Immature natural killer cell (primary cell): ENCODE data around the gene DNAH14. TPM values are rescaled to one million over a fixed set of nuclear protein-coding genes. Genes with fewer than 3 reads are reported as not detected.
"Not testable (repeated sequence)": the region's sequence is repeated elsewhere in the genome, so short reads cannot be mapped to it uniquely, and the experiment has no call there.

Experiments used
- DNase-seq, 3 donors: peaks; one replicate each; pipeline ENCODE4 v3.0.0; 2022; ENCODE audit warnings: mixed read lengths in 1 of 3
- H3K27ac Mint-ChIP-seq, 6 donors: one replicate each; pipeline ENCODE4 v1.8.0; 2020; ENCODE audit warnings: mixed read lengths in 6 of 6, mild to moderate bottlenecking in 5 of 6, inconsistent platforms in 4 of 6, moderate library complexity in 3 of 6
- H3K27me3 Mint-ChIP-seq, 3 donors: one replicate each; pipeline ENCODE4 v1.8.0; 2020 to 2021; ENCODE audit warnings: low read depth in 3 of 3, mild to moderate bottlenecking in 3 of 3, mixed read lengths in 3 of 3, moderate library complexity in 3 of 3, inconsistent platforms in 1 of 3
- H3K36me3 Mint-ChIP-seq, 3 donors: one replicate each; pipeline ENCODE4 v1.8.0; 2020; ENCODE audit warnings: mixed read lengths in 3 of 3, inconsistent platforms in 2 of 3, mild to moderate bottlenecking in 2 of 3
- H3K4me1 Mint-ChIP-seq, 2 donors: one replicate each; pipeline ENCODE4 v1.8.0; 2020; ENCODE audit warnings: inconsistent platforms in 2 of 2, mild to moderate bottlenecking in 2 of 2, mixed read lengths in 2 of 2, moderate library complexity in 1 of 2
- H3K4me3 Mint-ChIP-seq, 5 donors: one replicate each; pipeline ENCODE4 v1.8.0; 2020; ENCODE audit warnings: mild to moderate bottlenecking in 5 of 5, mixed read lengths in 5 of 5, inconsistent platforms in 3 of 5, moderate library complexity in 3 of 5
- H3K9me3 Mint-ChIP-seq, 6 donors: one replicate each; pipeline ENCODE4 v1.8.0; 2020; ENCODE audit warnings: mild to moderate bottlenecking in 6 of 6, mixed read lengths in 6 of 6, inconsistent platforms in 4 of 6, moderate library complexity in 3 of 6
- polyA plus RNA-seq, 3 donors: library from polyadenylated mRNA; unstranded; fragments of 300-500 nt; fragmentation: Illumina TruSeq; gene quantifications; one replicate each; pipeline ENCODE4 v1.2.3, GENCODE V29; 2021

Gene DNAH14
- polyA plus RNA-seq, 3 donors from 2014 or later, result 0.14 to 2.3 (median 1.4) TPM

DNA sequence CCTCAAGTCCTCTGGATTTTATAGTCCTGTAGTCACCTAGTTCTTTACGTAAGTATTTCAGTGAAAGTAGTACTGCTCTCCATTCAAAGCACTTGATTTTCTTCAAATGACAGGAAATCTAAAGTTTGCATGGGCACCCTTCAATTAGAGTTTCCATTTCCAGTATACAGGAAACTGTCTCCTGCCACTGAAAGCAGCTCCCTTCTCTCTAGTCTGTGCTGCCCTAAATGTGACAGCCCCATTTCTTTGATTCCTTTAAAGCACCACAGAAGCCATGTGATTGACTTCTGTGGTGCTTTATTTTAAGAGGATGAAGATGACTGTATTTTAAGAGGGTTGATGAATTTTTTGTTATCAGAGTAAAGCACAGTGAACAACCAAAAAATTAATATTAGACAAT, 226.1 kb downstream of the DNAH14 start:
- Mint-ChIP-seq H3K4me3 (no peak overlapping the region), H3K27ac (no peak overlapping the region), H3K9me3 (peaks cover 0 to 3% (median 0%) of the 10 kb centered on the region in 6 donors), H3K27me3 (no peaks in the 10 kb centered on the region), H3K36me3 (peaks cover 0 to 3% (median 0%) of the 10 kb centered on the region in 3 donors), H3K4me1 (peaks cover 0 to 7% of the 10 kb centered on the region in 2 donors)
- no peak for DNase-seq

DNA sequence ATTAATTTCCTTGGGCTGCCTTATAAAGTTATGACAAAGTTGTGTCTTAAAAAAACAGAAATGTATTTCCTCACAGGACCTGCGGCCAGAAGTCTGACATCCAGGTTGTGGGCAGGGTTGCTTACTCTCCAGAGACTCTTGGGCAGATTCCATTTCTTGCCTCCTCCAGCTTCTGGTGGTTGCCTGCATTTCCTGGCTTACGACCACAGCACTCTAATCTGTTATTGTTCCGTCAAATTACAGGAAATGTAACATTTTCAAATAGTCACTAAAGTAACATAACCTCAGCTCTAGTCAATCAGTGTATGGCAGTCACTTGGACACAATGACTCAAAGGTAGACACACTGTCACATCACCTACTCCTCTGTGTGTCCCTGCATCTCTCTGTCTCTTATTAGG, 226.8 kb downstream of the DNAH14 start:
- H3K9me3 Mint-ChIP-seq, result peaks cover 0 to 3% (median 0%) of the 10 kb centered on the region in 6 donors
- peaks cover 0 to 2% (median 0%) of the 10 kb centered on the region in 3 donors for H3K36me3 Mint-ChIP-seq
- peaks cover 0 to 7% of the 10 kb centered on the region in 2 donors for H3K4me1 Mint-ChIP-seq
- H3K4me3 Mint-ChIP-seq, result no peak overlapping the region
- no peak for DNase-seq
- H3K27ac Mint-ChIP-seq, result no peak overlapping the region
- no peaks in the 10 kb centered on the region for H3K27me3 Mint-ChIP-seq

DNA sequence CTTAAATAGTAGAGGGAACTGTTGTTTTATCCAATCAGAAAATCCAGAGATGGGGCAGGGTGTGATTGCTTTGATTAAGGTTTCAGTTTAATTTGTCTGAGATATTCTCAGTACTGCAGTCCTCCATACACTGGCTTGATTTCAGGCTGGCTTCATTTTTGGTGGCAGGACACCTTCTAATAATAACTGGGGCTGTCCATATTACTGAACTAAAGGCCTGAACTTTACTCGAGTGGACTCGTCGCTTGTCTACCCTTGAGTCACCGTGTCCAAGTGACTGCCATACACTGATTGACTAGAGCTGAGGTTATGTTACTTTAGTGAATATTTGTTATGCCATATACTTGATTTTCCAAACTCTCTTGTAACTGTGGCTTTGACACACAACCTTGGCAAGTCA, 228.8 kb downstream of the DNAH14 start:
- peaks cover 0 to 6% (median 0%) of the 10 kb centered on the region in 6 donors for H3K9me3 Mint-ChIP-seq
- peaks cover 0 to 7% of the 10 kb centered on the region in 2 donors for H3K4me1 Mint-ChIP-seq

DNA sequence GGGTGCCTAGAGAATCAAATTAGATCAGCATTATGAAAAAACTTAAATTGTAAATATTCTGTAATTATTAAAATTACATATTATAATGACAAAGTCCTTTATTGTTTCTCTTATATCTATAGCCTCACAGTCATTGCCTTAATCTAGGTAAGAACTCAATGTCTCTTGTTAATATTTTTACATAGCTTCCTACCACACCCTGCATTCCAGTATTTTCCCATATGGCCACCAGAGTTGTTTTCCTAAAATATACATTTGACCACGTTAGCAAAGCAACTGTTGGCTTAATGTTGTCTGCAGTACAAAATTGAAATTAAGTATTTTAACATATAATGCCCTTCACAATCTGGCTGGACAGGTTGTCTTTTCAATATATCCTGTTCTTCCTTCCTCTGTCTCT, 230.3 kb downstream of the DNAH14 start:
- Mint-ChIP-seq H3K4me1 (peaks cover 0 to 7% of the 10 kb centered on the region in 2 donors), H3K27ac (no peak overlapping the region), H3K36me3 (peaks cover 0 to 3% (median 0%) of the 10 kb centered on the region in 3 donors), H3K27me3 (peaks cover 1 to 5% (median 2%) of the 10 kb centered on the region in 3 donors), H3K4me3 (no peak overlapping the region), H3K9me3 (peaks cover 0 to 7% (median 0%) of the 10 kb centered on the region in 6 donors)
- DNase-seq, result no peak

More for the DNA sequence above, 228.8 kb downstream of the DNAH14 start:
- Mint-ChIP-seq H3K27me3 (peaks cover 1 to 5% (median 2%) of the 10 kb centered on the region in 3 donors), H3K4me3 (no peak overlapping the region), H3K27ac (no peak overlapping the region), H3K36me3 (no peaks in the 10 kb centered on the region)
- DNase-seq, result no peak

DNA sequence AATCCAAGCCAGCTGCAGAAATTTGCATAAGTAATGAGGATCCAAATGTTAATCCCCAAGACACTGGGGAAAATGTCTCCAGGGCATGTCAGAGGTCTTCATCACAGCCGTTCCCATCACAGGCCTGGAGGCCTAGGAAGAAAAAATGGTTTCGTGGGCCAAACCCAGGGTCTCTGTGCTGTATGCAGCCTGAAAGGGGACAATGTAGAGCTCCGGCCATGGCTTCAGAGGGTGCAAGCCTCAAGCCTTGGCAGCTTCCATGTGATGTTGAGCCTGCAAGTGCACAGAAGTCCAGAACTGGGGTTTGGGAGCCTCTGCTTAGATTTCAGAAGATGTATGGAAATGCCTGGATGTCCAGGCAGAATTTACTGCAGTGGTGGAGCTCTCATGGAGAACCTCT, 247.9 kb downstream of the DNAH14 start:
- not testable (repeated sequence) for H3K4me1 Mint-ChIP-seq, H3K27ac Mint-ChIP-seq, H3K4me3 Mint-ChIP-seq, DNase-seq, H3K27me3 Mint-ChIP-seq, H3K36me3 Mint-ChIP-seq
- peaks cover 17 to 48% (median 29%) of the 10 kb centered on the region in 6 donors for H3K9me3 Mint-ChIP-seq

DNA sequence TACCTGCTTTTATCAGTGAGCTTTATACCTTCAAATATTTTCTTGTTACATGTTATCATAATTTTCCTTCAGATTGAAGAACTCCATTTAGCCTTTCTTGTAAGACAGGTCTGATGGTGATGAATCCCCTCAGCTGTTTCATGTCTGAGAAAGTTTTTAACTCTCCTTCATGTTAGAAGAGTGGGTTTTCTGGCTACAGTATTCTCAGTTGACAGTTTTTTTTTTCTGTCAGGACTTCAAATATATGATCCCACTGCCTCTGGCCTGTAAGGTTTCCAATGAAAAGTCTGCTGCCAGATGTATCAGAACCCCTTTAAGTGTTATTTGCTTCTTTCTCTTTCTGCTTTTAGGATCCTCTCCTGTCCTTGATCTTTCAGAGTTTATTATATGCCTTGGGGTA, 250.2 kb downstream of the DNAH14 start:
- no peak overlapping the region for H3K4me3 Mint-ChIP-seq
- DNase-seq, result no peak
- H3K27me3 Mint-ChIP-seq, result peaks cover 0 to 1% (median 0%) of the 10 kb centered on the region in 3 donors
- H3K27ac Mint-ChIP-seq, result no peak overlapping the region
- H3K4me1 Mint-ChIP-seq, result no peaks in the 10 kb centered on the region
- H3K9me3 Mint-ChIP-seq, result peaks cover 17 to 48% (median 25%) of the 10 kb centered on the region in 6 donors
- H3K36me3 Mint-ChIP-seq, result peaks cover 0 to 10% (median 0%) of the 10 kb centered on the region in 3 donors

DNA sequence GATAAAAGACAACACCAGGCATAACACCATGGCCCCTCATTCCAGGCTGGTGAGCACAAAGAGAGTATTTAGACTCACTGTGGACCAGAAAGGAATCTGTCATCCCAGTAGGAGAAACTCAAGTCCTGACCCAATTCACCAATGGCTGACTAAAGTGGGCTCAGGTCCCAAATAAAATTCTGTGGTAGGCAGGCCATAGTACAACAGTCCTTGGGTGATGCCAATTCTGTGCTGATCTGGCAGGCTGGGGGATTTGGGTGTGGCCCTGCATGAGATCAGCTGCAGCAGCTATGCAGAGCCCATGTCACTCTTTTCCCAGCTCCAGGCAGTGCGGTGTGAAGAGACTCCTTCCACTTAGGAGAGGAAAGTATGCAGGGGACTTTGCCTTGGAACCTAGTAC, 253.2 kb downstream of the DNAH14 start:
- no peak overlapping the region for H3K27ac Mint-ChIP-seq
- no peak overlapping the region for H3K4me3 Mint-ChIP-seq
- H3K27me3 Mint-ChIP-seq, result peaks cover 0 to 1% (median 0%) of the 10 kb centered on the region in 3 donors
- no peak for DNase-seq
- peaks cover 0 to 10% (median 0%) of the 10 kb centered on the region in 3 donors for H3K36me3 Mint-ChIP-seq
- H3K9me3 Mint-ChIP-seq, result peaks cover 12 to 33% (median 21%) of the 10 kb centered on the region in 6 donors
- no peaks in the 10 kb centered on the region for H3K4me1 Mint-ChIP-seq

DNA sequence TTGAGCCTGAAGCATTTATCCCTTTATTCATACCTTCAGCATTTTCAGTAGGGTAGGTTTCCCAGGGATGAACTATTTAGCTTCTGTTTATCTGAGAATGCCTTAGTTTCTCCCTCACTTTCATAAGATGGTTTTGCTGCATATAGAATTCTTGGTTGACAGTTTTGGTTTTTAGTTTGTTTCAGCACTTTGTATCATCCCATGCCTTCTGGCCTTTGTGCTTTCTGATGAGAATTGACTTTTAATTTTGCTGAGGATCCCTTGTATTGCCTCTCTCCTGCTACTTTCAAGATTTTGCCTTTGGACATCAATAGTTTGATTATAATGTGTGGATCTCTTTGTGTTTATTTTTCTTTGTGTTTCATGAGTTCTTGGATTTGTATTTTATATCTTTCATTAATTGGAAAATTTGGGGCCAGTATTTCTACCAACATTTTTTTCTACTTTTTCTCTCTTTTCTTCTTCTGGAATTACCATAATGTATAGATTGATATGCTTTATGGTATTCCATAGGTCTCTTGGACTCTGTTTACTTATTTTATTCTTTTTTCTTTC, 261.8 kb downstream of the DNAH14 start:
- Mint-ChIP-seq H3K27me3 (peaks cover 2 to 5% (median 3%) of the 10 kb centered on the region in 3 donors), H3K36me3 (peaks cover 0 to 4% (median 4%) of the 10 kb centered on the region in 3 donors), H3K9me3 (peaks cover 11 to 34% (median 20%) of the 10 kb centered on the region in 6 donors), H3K4me3 (no peak overlapping the region), H3K4me1 (no peaks in the 10 kb centered on the region), H3K27ac (no peak overlapping the region)
- DNase-seq, result no peak

DNA sequence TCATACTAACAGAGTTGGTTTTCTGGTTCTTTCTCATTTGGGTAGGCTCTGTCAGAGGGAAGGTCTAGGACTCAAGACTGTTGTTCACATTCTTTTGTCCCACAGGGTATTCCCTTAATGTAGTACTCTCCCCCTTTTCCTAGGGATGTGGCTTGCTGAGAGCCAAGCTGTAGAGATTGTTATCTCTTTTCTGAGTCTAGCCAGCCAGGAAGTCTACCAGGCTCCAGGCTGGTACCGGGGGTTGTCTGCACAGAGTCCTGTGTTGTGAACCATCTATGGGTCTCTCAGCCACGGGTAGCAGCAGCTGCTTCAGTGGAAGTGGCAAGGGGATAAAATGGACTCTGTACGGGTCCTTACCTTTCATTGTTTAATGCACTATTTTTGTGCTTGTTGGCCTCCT, 272.0 kb downstream of the DNAH14 start:
- no peaks in the 10 kb centered on the region for H3K4me1 Mint-ChIP-seq
- H3K9me3 Mint-ChIP-seq, result peaks cover 0 to 7% (median 0%) of the 10 kb centered on the region in 6 donors
- H3K27me3 Mint-ChIP-seq, result peaks cover 0 to 2% (median 0%) of the 10 kb centered on the region in 3 donors
- no peak overlapping the region for H3K27ac Mint-ChIP-seq
- no peak for DNase-seq
- H3K4me3 Mint-ChIP-seq, result no peak overlapping the region
- no peaks in the 10 kb centered on the region for H3K36me3 Mint-ChIP-seq

DNA sequence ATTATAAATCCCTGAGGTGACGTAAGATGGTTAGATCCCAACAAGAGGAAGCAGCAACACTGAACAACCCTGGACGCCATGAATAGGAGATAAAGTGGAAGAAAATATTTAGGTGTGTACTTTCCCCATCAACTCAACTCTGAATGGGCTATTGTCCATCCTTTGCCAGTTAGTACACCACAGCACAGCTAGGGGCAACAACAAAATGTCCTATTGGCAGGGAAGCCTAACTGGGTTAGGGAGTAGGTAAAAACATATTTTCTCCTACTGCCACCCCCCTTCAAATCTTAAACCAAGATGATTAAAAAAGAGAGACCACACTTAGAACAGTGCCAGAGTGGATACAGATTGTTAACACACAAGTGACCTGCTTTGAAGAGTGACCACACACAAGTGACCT, 278.3 kb downstream of the DNAH14 start:
- H3K27ac Mint-ChIP-seq, result no peak overlapping the region
- no peak overlapping the region for H3K4me3 Mint-ChIP-seq
- peaks cover 0 to 2% (median 0%) of the 10 kb centered on the region in 3 donors for H3K27me3 Mint-ChIP-seq
- no peak for DNase-seq
- H3K9me3 Mint-ChIP-seq, result peaks cover 0 to 16% (median under 1%) of the 10 kb centered on the region in 6 donors
- no peaks in the 10 kb centered on the region for H3K36me3 Mint-ChIP-seq
- H3K4me1 Mint-ChIP-seq, result no peaks in the 10 kb centered on the region

DNA sequence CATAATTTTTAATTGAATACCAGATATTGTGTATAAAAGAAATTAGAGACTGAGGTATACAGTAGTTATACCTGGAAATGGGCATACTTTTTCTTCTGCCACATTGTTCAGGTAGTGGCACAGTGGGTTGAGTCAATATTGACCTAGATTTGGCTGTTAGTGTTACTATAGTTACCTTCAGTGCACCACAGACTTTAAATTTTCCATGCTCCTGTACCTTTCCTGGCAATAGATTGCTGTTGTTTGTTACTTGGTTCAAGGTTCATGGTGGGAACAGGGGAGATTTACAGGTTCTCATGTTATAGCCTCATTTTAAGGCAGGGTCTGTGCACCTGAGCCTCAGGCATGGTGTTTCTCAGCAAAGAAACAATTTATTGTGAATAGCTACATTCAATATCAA, 279.7 kb downstream of the DNAH14 start:
- Mint-ChIP-seq H3K36me3 (no peaks in the 10 kb centered on the region), H3K27me3 (peaks cover 0 to 2% (median 0%) of the 10 kb centered on the region in 3 donors), H3K4me1 (no peaks in the 10 kb centered on the region), H3K27ac (no peak overlapping the region), H3K4me3 (no peak overlapping the region), H3K9me3 (peaks cover 0 to 22% (median 2%) of the 10 kb centered on the region in 6 donors)
- no peak for DNase-seq

DNA sequence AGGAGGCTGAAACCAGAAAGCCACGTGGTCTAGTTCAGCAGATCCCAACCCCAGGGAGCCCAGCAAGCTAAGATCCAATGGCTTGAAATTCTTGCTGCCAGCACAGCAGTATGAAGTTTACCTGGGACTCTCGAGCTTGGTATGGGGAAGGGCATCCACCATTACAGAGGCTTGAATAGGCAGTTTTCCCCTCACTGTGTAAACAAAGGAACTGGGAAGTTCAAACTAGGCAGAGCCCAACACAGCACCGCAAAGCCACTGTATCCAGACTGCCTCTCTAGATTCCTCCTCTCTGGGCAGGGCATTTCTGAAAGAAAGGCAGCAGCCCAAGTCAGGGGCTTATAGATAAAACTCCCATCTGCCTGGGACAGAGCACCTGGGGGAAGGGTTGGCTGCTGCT, 280.7 kb downstream of the DNAH14 start:
- not testable (repeated sequence) for H3K36me3 Mint-ChIP-seq, H3K4me1 Mint-ChIP-seq, DNase-seq, H3K27ac Mint-ChIP-seq, H3K4me3 Mint-ChIP-seq, H3K27me3 Mint-ChIP-seq
- peaks cover 0 to 22% (median 2%) of the 10 kb centered on the region in 6 donors for H3K9me3 Mint-ChIP-seq

DNA sequence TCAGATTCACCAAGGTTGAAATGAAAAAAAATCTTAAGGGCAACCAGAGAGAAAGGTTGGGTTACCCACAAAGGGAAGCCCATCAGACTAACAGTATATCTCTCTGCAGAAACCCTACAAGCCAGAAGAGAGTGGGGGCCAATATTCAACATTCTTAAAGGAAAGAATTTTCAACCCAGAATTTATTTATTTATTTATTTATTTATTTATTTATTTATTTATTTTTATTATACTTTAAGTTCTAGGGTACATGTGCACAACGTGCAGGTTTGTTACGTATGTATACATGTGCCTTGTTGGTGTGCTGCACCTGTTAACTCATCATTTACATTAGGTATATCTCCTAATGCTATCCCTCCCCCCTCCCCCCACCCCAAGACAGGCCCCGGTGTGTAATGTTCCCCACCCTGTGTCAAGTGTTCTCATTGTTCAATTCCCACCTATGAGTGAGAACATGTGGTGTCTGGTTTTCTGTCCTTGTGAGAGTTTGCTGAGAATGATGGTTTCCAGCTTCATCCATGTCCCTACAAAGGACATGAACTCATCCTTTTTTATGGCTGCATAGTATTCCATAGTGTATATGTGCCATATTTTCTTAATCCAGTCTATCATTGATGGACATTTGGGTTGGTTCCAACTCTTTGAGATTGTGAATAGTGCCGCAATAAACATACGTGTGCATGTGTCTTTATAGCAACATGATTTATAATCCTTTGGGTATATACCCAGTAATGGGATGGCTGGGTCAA, 282.4 kb downstream of the DNAH14 start:
- not testable (repeated sequence) for H3K4me3 Mint-ChIP-seq, H3K36me3 Mint-ChIP-seq, H3K27me3 Mint-ChIP-seq, H3K4me1 Mint-ChIP-seq, DNase-seq, H3K27ac Mint-ChIP-seq
- peaks cover 0 to 22% (median 2%) of the 10 kb centered on the region in 6 donors for H3K9me3 Mint-ChIP-seq

DNA sequence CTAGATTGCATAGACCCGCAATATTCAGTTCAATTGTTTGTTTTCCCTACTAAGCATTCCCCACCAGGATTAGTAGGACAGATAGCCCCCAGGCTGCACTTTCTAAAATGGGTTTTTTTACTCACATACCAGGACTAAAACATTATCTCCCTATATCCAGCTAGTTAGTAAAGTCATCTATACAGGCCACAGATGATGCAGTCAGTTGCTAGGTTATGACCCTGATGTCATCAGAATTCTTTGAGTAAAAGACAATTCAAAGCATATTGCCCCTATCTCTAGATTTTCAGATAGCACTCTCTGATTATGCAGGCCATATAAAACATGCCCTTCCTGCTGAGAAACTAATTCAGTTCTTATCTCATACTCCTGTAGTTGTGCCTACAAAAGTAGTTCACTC, 294.8 kb downstream of the DNAH14 start:
- peaks cover 0 to 3% (median 0%) of the 10 kb centered on the region in 3 donors for H3K27me3 Mint-ChIP-seq
- no peaks in the 10 kb centered on the region for H3K36me3 Mint-ChIP-seq
- H3K9me3 Mint-ChIP-seq, result peaks cover 0 to 5% (median 0%) of the 10 kb centered on the region in 6 donors
- H3K4me3 Mint-ChIP-seq, result no peak overlapping the region
- no peak for DNase-seq
- no peak overlapping the region for H3K27ac Mint-ChIP-seq
- no peaks in the 10 kb centered on the region for H3K4me1 Mint-ChIP-seq
